Activated CD4-positive, alpha-beta memory T cell treated with anti-CD3 and anti-CD28 coated beads, Interleukin-2, amount 10 ng/mL, durations not matched to agents 7 days and 5 days (primary cell): ENCODE measurements around the gene PXDC1. TPM values are rescaled to one million over a fixed set of nuclear protein-coding genes. Genes with fewer than 3 reads are reported as not detected.

ENCODE experiments used
- CTCF ChIA-PET: fragments of 350-600 bp; sonication (Branson Sonifier 250); formaldehyde crosslinking; loops from one replicate; lab custom pipeline; 2021; ENCODE audit warnings: antibody characterized with exemption, inconsistent platforms; lab: Charles Lee
- POLR2A ChIA-PET: fragments of 350-600 bp; sonication (Branson Sonifier 250); formaldehyde crosslinking; loops from one replicate; lab custom pipeline; 2021; ENCODE audit warnings: antibody characterized with exemption; lab: Charles Lee
- DNase-seq: peaks from one replicate; pipeline ENCODE4 v3.0.0-alpha.2; 2020
- H3K27ac Mint-ChIP-seq: one replicate; pipeline ENCODE4 v1.8.0; 2021; ENCODE audit warnings: mild to moderate bottlenecking, mixed read lengths
- H3K27me3 Mint-ChIP-seq: one replicate; pipeline ENCODE4 v1.8.0; 2021; ENCODE audit warnings: mixed read lengths
- H3K36me3 Mint-ChIP-seq: one replicate; pipeline ENCODE4 v1.8.0; 2021; ENCODE audit warnings: low read depth, mixed read lengths
- H3K4me1 Mint-ChIP-seq: one replicate; pipeline ENCODE4 v1.8.0; 2021; ENCODE audit warnings: mixed read lengths
- H3K4me3 Mint-ChIP-seq: one replicate; pipeline ENCODE4 v1.8.0; 2021; ENCODE audit warnings: mild to moderate bottlenecking, mixed read lengths
- H3K9me3 Mint-ChIP-seq: one replicate; pipeline ENCODE4 v1.8.0; 2021; ENCODE audit warnings: mixed read lengths
- total RNA-seq, 2 experiments: library from RNA; stranded (reverse); gene quantifications; one replicate each; pipeline ENCODE4 v1.2.3, GENCODE V29; 2021

PXDC1 gene
- total RNA-seq, 2 experiments from 2014 or later = 1.1 to 1.4 TPM

DNA sequence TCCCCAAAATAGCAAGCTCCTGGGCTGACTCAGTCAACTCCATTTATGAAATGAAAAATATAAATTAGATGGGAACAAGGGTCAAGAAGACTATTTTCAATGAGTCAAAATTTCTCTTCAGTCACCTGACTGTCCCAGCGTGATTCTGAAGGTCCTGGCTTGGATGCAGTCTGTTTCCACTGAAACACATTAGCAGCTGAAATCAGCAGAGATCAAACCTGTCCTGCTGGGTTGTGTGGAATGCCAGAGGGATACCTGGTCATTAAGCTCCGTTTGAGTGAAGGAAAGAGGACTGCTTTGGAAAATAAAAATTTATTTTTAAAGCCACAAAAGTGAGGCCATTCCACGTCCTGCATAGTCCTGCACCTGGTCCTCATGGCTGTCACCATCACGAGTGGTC lies 37.4 kb downstream of the PXDC1 start:
- ChIA-PET POLR2A (no interaction called here), CTCF (interaction anchor here (1.5 kb wide), 1 partner anchor 24 kb away, joined by 3 read pairs; no protein-coding TSS in a partner anchor)
- H3K9me3 Mint-ChIP-seq = no peaks in the 10 kb centered on the region
- H3K27ac Mint-ChIP-seq = no peak overlapping the region
- H3K36me3 Mint-ChIP-seq = no peaks in the 10 kb centered on the region
- no peak for DNase-seq
- peaks cover 1% of the 10 kb centered on the region for H3K27me3 Mint-ChIP-seq
- H3K4me3 Mint-ChIP-seq = no peak overlapping the region
- H3K4me1 Mint-ChIP-seq = no peaks in the 10 kb centered on the region

DNA sequence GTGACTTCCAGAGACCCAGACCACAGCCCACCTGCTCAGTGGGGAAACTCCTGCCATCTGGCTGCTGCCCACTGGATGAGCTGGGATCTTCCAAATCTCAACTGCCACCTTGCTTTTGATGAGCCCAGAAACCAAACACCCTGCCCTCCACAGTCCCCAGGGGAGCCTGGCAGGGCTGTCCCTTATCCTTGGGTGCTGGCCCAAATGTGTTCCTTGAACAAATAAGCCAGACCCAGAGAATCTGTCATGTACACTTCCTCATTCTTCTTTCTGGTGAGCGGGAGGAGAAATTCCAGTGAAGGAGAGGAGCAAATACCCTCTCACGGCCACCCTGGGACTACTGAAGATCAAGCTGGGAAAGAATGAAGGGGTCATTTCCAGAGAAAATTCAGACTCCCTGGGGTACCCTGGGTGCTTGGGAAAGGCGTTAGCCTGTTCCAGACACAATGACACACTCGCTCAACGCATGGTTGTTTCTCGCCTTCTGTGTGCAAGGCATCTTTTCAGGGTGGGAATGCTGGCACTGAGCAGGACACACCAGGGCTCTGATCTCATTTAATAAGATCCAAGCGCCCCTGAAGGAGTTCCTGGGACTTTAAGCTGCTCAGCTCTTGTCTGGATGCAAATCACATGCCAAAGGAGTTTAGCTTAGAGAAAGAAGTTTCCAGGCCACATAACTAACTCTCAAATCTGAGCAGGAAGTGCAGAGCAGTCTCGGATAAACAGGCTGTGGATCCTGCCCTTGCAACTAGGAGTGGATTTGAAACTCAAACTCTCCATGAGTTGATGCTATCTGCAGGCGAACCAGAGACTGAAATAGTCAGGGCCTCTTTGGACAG lies 38.5 kb downstream of the PXDC1 start:
- Mint-ChIP-seq H3K9me3 (no peaks in the 10 kb centered on the region), H3K4me1 (no peaks in the 10 kb centered on the region), H3K4me3 (no peak overlapping the region), H3K27me3 (peaks cover 1% of the 10 kb centered on the region), H3K36me3 (no peaks in the 10 kb centered on the region), H3K27ac (no peak overlapping the region)
- DNase-seq = no peak
- ChIA-PET CTCF (interaction anchor here (1.5 kb wide), 1 partner anchor 23 kb away, joined by 3 read pairs; no protein-coding TSS in a partner anchor), POLR2A (no interaction called here)

DNA sequence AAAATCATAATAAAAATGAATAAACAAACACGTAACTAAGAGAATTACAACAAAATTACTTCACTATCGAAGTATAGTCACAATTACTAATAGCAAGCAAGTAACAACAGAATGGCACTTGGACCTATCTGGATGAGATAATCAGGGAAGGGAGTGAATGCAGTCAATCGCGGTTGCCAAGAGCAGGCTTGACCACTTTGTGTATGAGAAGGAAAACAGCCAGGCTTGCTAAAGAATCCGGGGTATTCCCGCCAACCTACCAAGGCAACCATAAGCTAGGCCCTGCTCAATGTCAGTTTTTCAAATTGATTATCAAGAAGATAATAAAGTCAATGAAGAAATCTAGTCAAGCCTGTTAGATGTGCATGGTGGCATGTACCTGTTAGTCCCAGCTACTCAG lies 39.7 kb downstream of the PXDC1 start:
- DNase-seq = no peak
- H3K4me3 Mint-ChIP-seq = no peak overlapping the region
- ChIA-PET POLR2A (no interaction called here), CTCF (interaction anchor here (0.6 kb wide), 1 partner anchor 1332 kb away, joined by 4 read pairs; no protein-coding TSS in a partner anchor)
- H3K36me3 Mint-ChIP-seq = no peaks in the 10 kb centered on the region
- H3K27ac Mint-ChIP-seq = no peak overlapping the region
- no peaks in the 10 kb centered on the region for H3K9me3 Mint-ChIP-seq
- H3K4me1 Mint-ChIP-seq = no peaks in the 10 kb centered on the region
- peaks cover 1% of the 10 kb centered on the region for H3K27me3 Mint-ChIP-seq

DNA sequence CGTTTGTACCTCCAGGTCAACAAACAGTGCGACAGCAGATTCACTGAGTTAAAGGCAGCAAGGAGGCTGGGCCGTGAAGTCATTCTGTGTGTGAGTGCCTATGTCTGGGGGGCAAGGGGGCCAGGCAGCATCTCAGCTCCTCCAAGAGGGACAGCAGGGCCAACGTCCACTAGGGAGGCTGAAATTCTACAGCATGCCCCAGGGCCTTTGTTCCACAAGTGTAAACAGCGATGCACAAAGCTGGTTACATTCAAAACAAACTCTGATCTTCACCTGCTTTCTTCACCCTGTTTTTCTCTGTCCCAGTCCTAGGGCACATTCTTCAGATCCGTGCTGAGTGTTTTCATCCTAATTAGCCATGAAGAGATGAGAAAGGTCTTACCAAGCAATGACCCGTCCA lies 41.1 kb downstream of the PXDC1 start:
- Mint-ChIP-seq H3K4me3 (no peak overlapping the region), H3K36me3 (no peaks in the 10 kb centered on the region), H3K4me1 (no peaks in the 10 kb centered on the region), H3K27me3 (peaks cover 5% of the 10 kb centered on the region), H3K27ac (no peak overlapping the region), H3K9me3 (no peaks in the 10 kb centered on the region)
- ChIA-PET POLR2A (no interaction called here), CTCF (no interaction called here)
- no peak for DNase-seq

DNA sequence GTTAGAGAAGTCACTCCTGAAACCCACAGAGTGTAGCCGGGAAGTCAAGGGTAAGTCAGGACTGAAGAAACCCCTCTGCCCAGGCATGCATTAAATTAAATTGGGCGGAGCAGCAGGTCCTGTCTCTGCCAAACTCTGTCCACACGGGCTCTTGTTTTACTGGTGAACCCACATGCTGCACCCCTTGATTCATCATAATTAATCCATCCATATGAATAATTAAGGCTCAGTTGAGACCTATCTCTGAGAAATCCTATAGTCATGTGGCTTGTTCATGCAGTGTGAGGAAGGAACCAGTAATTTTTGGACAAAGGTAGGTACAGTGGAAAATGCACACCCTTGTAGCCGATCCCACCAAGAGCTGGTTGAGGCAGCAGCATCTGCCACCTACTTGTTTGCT lies 43.0 kb downstream of the PXDC1 start:
- ChIA-PET CTCF (no interaction called here), POLR2A (no interaction called here)
- H3K27me3 Mint-ChIP-seq = peaks cover 13% of the 10 kb centered on the region
- no peaks in the 10 kb centered on the region for H3K36me3 Mint-ChIP-seq
- H3K27ac Mint-ChIP-seq = no peak overlapping the region
- H3K4me3 Mint-ChIP-seq = no peak overlapping the region
- no peaks in the 10 kb centered on the region for H3K4me1 Mint-ChIP-seq
- no peaks in the 10 kb centered on the region for H3K9me3 Mint-ChIP-seq
- DNase-seq = no peak

DNA sequence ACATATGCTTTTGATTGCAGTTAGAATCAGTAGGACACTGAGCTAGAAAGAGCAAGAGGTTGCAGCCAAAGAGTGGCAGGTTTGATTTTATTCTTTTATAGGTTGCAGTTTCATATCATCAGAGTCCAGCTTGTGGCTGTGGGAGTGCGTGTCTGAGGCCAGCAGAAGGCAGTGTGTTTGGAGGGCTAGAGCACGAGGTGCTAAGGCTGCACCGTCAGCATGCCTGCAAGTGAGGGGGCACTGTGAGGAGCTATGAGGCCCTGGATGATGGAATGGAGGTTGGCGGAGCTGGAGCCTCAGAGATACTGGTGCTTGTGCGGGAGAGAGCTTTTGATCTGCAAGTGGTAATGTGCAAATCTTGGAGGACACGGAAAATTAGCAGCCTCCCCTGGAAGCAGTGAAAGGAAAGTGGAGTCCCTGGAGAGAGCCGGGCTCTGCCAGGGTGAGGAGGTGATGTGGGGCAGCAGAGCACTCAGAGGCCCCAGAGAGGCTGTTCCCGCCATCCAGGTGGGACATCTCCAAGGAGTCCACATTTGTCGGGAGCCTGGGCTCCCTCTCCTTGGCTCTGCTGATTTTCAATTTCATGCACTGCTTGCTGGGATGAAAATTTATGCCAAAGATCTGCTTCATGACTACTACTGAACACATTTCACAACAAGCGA lies 43.6 kb downstream of the PXDC1 start:
- Mint-ChIP-seq H3K4me3 (no peak overlapping the region), H3K9me3 (no peaks in the 10 kb centered on the region), H3K27ac (no peak overlapping the region), H3K27me3 (peaks cover 13% of the 10 kb centered on the region), H3K4me1 (no peaks in the 10 kb centered on the region), H3K36me3 (no peaks in the 10 kb centered on the region)
- CTCF ChIA-PET = no interaction called here
- POLR2A ChIA-PET = no interaction called here
- DNase-seq = no peak

DNA sequence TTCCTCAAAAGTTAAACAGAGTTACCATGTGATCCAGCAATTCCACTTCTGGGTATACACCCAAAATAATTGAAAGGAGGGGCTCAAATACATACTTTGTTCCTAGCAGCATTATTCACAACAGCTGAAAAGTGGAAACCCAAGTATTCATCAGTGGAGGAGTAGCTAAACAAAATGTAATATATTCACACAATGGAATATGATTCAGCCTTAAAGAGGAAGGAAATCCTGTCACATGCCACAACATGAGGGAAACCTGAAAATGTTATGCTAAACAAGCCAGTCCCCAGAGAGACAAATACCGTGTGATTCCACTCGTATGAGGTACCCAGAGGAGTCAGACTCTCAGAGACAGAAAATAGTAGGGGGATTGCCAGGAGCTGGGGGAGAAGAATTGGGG lies 44.5 kb downstream of the PXDC1 start:
- no peaks in the 10 kb centered on the region for H3K9me3 Mint-ChIP-seq
- no peaks in the 10 kb centered on the region for H3K36me3 Mint-ChIP-seq
- H3K4me1 Mint-ChIP-seq = no peaks in the 10 kb centered on the region
- ChIA-PET POLR2A (no interaction called here), CTCF (no interaction called here)
- DNase-seq = no peak
- peaks cover 13% of the 10 kb centered on the region for H3K27me3 Mint-ChIP-seq
- H3K4me3 Mint-ChIP-seq = no peak overlapping the region
- no peak overlapping the region for H3K27ac Mint-ChIP-seq

DNA sequence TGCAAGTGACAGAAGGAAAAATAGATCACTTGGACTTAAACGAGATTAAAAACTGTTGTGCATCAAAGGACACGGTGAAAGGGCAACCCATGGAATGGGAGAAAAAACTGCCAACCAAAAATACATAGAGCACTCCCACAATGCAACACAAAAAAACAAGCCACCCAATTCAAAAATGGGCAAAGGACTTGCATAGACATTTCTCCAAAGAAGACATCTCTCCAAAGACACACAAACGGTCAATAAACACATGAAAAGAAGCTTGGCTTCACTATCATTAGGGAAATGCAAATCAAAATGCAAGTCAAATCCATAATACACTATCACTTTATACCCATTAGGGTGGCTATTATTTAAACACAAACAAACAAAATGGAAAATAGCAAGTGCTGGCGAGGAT lies 45.0 kb downstream of the PXDC1 start:
- Mint-ChIP-seq H3K9me3 (no peaks in the 10 kb centered on the region), H3K27me3 (peaks cover 13% of the 10 kb centered on the region), H3K4me3 (no peak overlapping the region), H3K27ac (no peak overlapping the region), H3K36me3 (no peaks in the 10 kb centered on the region), H3K4me1 (no peaks in the 10 kb centered on the region)
- POLR2A ChIA-PET = no interaction called here
- DNase-seq = no peak
- CTCF ChIA-PET = no interaction called here

DNA sequence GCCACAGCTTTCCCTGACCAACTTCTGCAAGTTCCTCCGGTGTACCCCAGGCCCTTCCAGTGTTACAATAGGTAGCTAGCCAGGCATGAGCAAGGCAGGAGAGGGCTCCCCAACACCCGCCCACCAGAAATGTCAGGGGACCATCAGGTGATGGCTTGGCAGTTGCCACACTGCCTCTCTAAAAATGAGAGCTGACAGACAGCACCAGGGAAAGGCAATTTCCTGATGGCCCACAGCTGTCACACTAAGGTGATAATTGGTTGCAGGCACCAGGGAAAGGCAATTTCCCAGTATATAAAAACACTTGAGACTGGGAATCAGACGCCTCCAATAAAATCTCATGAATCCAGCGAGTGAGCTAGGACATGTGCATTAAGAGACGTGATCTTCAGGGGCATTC lies 49.9 kb downstream of the PXDC1 start:
- Mint-ChIP-seq H3K4me3 (no peak overlapping the region), H3K27ac (no peak overlapping the region), H3K36me3 (no peaks in the 10 kb centered on the region), H3K27me3 (peaks cover 24% of the 10 kb centered on the region), H3K4me1 (no peaks in the 10 kb centered on the region), H3K9me3 (no peaks in the 10 kb centered on the region)
- POLR2A ChIA-PET = no interaction called here
- DNase-seq = no peak
- CTCF ChIA-PET = interaction anchor here (1.0 to 1.2 kb wide), 2 partner anchors 31 to 277 kb away, joined by 3 read pairs; no protein-coding TSS in a partner anchor

DNA sequence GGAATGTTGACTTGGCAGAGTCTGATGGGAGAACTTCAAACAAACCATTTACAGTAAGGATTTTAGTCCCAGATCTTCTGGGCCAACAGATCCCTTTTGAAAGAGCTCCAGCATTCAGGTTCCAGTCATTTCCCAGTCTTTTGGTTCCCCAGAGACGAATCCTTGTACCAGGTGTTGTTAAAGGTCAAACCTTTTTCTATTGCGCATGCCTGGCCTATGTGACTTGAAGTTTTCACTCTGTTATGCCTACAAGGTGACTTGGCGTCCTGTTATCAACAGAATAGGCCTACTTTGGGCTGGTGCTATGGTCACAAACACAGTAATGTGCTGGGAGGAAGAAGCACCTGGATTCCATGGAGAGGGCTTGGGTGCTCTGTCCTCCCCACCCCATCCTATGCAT lies 52.3 kb downstream of the PXDC1 start:
- no peak for DNase-seq
- ChIA-PET CTCF (no interaction called here), POLR2A (no interaction called here)
- H3K4me3 Mint-ChIP-seq = no peak overlapping the region
- H3K9me3 Mint-ChIP-seq = no peaks in the 10 kb centered on the region
- H3K27ac Mint-ChIP-seq = no peak overlapping the region
- no peaks in the 10 kb centered on the region for H3K4me1 Mint-ChIP-seq
- peaks cover 14% of the 10 kb centered on the region for H3K27me3 Mint-ChIP-seq
- H3K36me3 Mint-ChIP-seq = no peaks in the 10 kb centered on the region

DNA sequence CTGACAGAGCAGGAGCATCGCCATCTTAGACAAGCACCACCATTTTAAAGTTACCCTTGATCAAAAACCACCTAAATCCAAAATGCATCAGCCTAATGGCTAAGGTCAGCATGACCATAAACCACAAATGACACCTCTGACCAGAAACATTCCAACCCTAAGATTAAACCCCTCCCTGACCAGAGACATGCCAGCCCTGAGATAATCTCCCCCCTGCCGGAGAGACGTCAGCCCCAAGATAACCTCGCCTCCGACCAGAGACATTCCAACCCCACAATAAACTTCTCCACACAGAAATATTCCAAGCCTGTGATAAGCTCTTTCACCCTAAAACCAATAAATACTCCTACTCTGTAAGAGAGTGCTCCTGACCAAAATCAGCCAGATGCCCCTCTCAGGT lies 53.5 kb downstream of the PXDC1 start:
- Mint-ChIP-seq H3K27ac (no peak overlapping the region), H3K36me3 (no peaks in the 10 kb centered on the region), H3K9me3 (no peaks in the 10 kb centered on the region), H3K4me3 (no peak overlapping the region), H3K4me1 (no peaks in the 10 kb centered on the region), H3K27me3 (peaks cover 14% of the 10 kb centered on the region)
- DNase-seq = no peak
- CTCF ChIA-PET = no interaction called here
- POLR2A ChIA-PET = no interaction called here

DNA sequence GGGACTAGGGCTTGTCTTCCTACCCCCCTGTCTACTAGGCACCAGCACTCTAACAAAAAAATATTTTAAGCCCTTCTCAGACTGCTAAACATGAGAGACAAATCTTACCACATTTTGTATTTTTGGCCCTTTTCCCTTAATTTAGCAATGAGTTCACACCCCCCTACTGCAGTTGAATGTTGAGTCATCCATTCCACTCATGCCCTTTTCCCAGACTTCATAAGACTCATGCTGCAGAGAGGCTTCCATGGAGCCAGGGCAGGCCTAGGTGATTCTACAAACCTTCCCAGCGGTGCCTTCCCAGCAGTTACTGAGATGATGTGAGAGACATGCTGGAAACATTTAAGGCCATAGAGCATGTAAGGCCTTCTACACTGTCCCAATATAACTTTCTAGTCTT lies 53.9 kb downstream of the PXDC1 start:
- POLR2A ChIA-PET = no interaction called here
- Mint-ChIP-seq H3K27me3 (peaks cover 14% of the 10 kb centered on the region), H3K4me1 (no peaks in the 10 kb centered on the region), H3K9me3 (no peaks in the 10 kb centered on the region), H3K4me3 (no peak overlapping the region), H3K27ac (no peak overlapping the region), H3K36me3 (no peaks in the 10 kb centered on the region)
- DNase-seq = no peak
- CTCF ChIA-PET = no interaction called here

DNA sequence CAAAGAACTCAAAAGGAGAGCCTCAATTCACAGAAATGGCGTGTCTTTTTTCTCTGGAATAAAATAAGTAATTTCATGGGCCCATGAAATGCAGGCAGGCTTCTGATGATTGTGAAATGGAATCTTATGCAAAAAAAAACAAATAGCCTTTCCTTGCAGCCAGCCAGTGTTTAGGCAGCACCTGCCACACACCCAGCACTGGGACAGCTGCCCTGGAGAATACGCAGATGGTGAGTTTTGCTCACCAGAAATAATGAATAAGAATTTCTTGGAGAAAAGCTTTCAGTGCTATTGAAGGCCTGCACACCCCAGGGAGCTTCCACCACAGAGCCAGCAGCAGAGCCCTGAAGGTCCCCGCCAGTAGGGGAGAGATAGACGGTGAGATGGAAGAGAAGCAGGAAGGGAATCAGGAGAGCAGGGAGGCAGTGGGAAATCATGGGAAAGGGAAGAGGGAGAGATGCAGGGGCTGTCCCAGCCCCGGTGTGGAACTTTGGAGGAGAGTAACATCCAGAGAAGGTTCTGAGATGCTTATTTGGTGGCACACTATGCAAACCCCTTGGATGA lies 54.9 kb downstream of the PXDC1 start:
- ChIA-PET CTCF (no interaction called here), POLR2A (no interaction called here)
- DNase-seq = no peak
- Mint-ChIP-seq H3K27me3 (peaks cover 14% of the 10 kb centered on the region), H3K9me3 (no peaks in the 10 kb centered on the region), H3K36me3 (no peaks in the 10 kb centered on the region), H3K27ac (no peak overlapping the region), H3K4me1 (no peaks in the 10 kb centered on the region), H3K4me3 (no peak overlapping the region)
